ENCODE measurements around the gene DOCK10.
A peak's percentile ranks its signal among the peaks of the same experiment; 100 is the strongest.

Gene DOCK10

DNA sequence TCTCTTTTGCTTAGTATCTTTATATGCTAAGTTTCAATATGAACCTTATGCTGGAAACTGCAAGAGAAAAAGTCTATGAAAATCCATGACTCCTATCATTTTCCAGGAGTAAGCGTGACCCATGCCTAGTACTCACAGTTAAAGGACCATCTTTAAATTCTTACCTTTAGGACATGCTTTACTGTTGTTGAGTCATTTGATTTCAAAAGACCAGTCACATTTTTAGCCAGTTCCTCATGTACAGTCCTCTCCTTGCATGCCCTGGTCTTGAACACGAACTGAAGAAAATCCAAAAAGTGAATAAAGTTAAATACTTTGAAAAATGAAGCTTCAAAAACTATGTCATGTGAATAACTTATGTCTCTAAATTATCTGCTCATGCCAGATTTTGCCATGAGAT lies 208.3 kb downstream of the DOCK10 start:
- DNase-seq (ENCODE audit: low spot score) = no peak

DNA sequence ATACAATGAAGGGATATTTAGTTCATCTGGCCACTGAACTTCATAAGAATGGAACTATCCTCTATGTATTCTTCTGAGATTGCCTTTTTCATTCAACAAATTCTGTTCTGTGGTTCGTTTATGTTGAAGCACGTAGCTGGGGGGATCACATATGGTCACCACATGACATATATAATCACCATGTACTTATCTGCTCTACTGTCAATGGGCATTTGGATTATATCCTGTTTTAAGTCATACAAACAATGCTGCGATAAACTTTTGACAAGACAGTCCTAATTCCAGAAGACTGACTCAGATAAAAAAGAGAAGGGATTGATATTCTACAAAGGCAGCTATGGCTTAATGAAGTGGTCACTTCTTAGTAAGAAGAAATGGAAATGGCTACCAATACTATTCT lies 210.1 kb downstream of the DOCK10 start:
- DNase-seq (ENCODE audit: low spot score) = no peak

DNA sequence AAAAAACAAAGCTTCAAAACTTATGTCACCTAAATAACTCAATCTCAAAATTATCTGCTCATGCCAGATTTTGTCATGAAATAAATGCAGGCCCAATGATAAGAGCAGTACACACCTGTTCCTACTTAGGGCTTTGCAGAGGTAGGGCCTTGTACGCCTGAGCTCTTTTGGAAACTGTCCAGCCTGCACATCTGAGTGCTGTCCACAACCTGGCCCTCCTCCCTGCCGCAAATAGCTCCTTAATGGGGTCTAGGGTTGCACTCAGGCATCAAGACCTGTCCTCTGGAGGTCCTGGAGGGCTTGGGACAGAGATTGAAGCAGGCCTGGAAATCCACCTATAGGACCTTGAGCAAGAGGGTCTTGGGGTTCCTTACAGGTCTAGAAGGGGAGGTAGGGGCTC lies 210.7 kb downstream of the DOCK10 start:
- no peak for DNase-seq (ENCODE audit: low spot score)

DNA sequence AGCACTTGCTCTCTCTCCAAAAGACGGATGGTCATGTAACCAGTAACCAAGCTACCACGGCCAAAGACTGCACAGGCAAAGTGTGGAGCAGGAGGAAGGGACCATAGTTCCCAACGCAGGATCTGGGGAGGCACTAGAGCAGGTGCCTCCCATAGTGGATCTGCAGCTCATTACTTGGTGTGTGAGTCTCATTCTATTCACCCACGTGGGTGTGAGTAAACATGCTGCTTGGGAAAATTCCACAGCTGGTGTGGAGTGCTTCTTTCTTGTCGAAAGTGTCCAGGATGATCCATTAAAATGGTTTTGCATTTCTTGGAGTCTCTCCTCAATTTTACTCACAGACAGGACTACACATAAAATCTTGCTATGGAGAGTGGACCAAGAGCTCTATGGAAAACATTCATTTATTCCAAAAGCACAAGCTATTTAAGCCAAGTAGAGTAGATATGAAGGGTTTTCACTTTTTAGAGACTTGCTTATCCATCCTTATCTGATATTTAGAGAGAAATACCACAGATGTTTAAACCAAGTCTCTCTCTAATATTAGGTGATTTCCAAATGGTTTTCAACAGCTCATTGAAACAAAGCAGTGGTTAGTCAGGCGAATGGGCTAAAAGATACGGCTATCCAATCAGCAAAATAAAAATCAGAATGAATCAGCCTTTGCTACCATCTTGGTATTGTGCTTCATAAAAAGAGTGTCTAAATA lies 221.8 kb downstream of the DOCK10 start:
- DNase-seq (ENCODE audit: low spot score) = no peak

DNA sequence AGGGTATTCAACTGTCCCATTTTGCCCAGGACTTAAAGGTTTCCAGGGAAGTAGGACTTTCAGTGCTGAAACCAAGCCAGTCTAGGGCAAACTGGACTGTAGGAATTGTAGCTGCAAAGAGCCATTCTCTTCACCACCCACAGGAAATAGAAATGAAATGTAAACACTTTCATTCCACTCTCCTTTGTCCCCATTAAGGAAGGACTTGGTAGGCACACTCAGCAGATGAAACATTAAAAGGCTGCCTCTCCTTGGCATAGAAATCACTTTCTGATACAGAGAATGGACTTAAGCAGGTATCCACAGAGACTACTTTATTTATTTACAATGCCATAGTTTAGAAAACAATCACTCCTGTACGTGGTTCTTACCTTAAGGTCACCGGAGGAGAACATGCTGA lies 223.2 kb downstream of the DOCK10 start:
- no peak for DNase-seq (ENCODE audit: low spot score)

DNA sequence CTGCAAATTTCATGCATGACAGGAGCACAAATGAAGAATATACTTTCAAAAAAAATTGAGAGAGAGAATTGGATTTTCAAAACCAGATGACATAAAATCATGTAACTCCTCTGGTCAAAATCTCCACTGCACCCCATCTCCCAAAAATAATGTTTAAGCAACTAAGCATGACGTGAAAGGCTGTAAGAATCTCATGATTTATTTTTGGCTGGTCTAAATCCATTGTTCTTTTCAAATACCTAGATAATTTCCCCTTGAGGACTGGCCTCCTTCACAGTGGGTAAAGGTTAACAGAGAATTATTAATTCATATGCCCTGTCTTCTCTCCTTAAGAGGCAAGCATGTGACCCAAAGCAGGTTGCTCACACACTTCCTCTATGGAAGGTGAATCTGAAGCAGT lies 224.6 kb downstream of the DOCK10 start:
- no peak for DNase-seq (ENCODE audit: low spot score)

DNA sequence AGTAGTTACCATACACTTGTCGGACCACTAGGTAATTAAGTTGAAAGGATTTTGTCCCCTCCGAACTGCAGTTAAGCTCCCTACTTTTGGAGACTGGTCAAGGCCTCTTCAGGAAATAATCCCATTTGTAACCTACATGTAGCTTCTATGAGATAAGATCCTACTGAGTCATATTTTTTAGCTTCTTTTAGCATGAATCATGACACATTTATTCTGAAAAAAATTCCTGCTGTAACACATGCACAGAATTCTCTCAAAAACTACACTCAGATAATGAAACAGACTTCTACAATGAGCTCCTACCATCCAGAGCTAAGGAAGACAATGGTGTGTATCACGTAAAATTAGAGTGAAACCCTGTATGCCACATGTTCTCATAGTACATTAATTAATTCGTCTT lies 225.5 kb downstream of the DOCK10 start:
- no peak for DNase-seq (ENCODE audit: low spot score)

DNA sequence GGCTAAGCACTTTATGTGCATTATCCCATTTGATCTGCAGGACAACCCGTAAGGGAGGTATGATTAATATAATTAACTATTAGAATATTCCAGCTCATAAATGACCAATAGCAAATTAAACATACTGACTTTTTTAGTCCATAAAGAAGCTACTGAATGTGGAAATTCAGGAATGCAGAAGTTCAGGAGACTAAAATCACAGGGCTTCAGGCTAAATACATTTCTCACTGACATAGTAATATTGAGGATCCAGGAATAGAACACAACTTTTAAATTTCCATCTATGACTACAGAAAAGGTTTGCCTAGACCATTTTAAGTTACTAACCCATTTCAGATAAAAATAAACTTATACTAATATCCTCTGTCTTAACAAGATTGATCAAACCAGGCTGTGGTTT lies 228.7 kb downstream of the DOCK10 start:
- DNase-seq (ENCODE audit: low spot score) = no peak

DNA sequence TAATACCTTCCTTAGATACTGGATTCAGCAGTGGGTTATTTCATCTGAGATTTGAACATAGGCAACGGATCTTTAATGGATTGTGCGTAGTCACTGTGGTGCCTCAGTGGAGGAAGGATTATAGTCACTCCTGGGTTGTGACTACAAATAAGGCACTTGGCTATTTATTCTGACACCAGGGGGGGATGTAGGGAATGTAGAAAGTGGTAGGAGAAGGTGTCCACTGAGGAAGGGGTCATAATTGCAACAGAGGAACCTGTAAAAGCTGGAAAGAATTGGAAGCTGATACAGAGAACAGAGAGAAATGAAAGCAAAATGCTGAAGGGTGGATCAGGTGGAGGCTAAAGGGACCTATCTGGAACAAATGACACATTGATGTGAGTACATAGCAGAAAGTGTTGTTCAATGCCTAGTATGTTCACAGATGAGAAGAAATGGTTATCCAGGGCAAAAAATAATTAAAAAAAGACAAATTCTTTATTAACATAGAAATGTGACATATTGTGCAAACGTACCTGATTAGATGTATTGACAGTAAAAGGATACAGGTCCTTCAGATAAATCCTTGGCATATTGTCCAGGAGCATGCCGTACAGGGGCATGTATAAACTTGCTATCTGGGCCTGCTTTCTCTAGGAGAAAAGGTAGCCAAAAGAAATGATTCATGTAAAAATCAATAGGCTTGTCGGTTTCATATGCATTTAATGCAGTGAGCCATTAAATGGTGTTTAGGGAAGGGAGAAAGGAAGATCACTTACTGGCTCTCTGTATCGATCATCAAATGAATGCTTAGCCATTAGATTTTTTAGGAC lies 234.9 kb downstream of the DOCK10 start:
- no peak for DNase-seq (ENCODE audit: low spot score)

DNA sequence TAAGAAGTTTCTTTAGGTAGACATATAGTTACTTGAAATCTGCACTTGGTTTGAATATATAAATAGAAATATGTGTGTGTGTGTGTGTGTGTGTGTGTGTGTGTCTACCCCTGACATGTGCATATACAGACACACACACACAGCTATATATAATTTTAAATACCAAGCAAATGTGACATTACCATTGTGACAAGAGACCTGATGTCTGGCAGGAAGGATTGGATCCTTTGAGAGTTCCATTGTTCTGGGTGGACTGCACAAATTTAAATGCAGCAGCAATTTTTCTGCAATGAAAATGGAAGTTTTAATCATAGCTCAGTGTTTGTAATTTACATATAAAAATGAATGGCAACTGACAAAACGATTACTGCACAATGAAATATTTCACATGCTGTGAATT lies 238.3 kb downstream of the DOCK10 start:
- no peak for DNase-seq (ENCODE audit: low spot score)

DNA sequence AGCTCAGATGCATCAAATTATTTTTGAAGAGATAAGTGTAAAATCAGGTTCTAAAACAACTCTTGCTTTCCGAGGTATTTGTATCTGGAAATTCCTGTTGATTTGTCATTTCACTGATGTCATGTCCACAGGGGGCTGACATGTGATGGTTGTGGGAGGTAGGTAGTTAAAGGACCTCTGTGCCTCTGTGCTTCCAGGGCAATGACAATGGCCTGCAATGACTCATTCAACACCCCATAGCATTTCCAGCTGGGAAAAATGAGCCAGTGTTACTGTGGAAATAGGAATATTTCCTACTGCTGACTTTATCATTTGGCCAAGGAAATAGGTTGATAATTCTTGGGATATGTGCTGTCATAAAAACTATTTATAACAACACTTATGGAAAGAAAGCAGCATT lies 239.9 kb downstream of the DOCK10 start:
- no peak for DNase-seq (ENCODE audit: low spot score)

DNA sequence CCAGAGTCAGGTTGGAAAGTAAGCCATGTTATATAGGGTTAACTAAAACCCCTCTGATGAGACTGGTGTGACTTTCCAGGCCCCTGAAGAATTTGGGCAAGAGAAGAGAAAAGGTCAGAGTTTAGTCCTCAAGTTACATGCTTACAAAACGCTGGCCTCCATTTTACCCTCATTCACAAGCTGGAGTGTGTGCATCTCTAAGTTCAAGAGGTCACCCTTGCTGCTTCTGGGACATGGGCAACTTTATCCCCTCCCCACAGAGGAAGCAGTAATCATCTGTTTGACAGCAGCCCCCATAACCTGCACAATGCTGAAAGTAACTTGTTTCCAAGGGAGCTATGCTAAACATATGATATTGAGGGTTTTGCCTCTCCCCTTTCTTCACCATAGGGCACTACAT lies 240.9 kb downstream of the DOCK10 start:
- DNase-seq (ENCODE audit: low spot score) = no peak

DNA sequence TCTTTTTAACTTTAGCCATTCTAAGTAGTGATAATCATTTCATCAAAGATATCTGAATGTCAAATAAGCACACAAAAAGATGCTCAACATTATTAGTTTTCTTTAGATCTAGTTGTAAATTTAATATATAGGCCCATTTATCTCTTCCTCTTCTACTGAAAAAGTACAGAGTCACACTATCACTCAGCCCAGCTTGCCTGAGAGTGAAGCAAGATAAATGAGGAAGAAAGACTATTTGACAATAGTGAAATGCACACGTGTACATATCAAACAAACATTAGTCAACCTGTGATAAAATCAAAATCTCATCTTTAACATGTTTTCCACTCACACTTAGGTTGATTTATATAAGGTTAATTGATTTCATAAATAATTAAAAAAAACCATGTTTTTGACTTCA lies 242.6 kb downstream of the DOCK10 start:
- DNase-seq (ENCODE audit: low spot score) = no peak

DNA sequence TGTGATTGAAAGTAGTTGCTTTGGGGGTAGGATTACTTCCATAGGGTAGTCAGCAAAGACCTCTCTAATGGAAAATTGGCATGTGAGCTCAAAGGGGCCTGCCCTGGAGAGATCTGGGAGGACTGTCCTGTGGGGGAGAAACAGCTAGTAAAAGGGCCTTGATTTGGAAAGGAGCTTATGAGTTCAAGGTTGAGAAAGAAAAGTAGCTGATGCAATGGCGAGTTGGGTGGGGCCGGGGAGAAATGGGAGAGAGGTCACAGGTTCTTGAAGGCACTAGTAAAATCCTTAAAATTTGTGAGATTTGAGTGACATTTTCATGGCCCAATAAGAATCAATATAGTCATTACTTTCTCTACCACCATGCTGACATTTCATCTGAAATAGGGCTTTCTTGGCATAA lies 244.1 kb downstream of the DOCK10 start:
- DNase-seq (ENCODE audit: low spot score) = no peak

DNA sequence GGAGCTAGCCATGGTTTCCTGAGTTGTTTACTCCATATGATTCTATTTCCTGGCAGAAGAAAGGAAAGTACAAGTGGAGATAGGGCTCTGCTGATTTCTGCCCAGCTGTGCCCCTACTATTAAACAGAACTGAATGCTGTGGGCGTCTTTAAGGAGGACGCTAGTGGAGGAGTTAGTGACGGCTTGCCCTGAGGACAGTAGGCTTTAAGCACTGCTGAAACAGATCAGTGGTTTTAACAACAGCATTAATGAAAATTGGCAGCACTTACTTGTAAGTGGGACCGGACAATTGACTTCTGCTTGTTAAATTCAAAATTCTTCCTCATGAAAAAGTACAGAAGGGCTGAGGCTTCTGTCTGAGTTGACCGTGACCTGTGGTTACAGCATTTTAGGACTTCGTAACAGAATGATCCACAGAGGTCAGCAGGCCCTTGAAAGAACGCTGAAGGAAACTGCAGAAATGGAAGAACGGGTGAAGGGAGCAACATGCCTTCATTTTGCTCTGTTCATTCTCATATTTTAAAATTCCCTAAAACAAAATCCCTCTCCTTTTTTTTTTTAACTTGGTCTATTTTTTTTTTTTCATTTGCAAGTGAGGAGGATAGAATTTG lies 245.5 kb downstream of the DOCK10 start:
- DNase-seq (ENCODE audit: low spot score) = no peak

DNA sequence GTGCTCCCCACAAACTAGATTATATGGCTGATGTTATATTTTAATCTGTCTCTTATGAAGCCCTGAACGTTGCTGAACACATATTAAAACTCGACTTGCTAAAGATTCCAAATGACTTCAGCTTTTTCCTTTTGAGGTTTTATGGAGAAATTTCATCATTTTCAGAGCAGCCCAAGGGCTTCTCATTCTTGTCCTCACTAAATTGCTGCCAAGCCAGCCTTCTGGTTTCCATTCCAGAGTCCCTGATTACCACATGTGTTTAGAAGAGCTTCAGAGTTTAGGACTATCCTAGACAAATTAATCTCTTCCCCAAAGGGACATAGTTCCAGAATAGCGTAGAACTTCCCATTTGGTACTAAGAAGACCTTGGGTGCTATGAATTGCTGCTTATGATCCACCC lies 248.3 kb downstream of the DOCK10 start:
- no peak for DNase-seq (ENCODE audit: low spot score)

DNA sequence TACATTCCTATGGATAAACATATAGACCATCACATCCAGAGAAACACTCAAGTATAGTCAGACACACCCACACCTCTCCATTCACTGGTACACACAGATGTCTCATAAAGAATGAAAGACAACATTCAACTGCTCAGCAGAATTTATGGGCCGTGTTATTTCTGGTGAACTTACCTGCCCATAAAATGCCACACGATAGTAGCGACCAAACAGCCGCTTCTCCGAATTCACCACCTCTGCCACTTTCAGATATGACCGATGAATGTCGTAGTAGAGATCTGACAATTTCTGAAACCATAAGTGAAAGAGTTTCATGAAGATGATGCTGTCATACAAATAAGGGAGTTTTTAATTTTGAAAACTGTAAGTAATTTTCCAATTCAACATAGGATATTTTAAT lies 255.4 kb downstream of the DOCK10 start:
- no peak for DNase-seq (ENCODE audit: low spot score)

DNA sequence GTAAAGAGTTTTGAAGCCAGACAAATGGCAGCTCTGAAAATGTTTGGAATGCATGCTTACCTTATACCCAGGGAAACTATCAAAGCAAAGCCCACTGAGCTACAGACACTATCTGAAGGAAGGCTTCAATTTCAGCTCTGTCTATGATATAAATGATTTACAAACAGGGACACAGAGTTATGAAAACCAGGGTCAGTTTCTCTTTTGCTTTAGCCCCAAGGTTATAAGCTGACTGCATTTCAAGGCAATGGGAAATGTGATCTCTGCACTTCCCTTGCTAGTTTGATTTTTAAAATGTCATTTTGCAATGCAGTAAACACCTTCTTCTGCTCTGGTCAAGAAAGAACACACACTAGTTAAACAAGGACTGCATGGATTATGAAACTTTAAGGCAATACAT lies 260.9 kb downstream of the DOCK10 start:
- DNase-seq (ENCODE audit: low spot score) = no peak

DNA sequence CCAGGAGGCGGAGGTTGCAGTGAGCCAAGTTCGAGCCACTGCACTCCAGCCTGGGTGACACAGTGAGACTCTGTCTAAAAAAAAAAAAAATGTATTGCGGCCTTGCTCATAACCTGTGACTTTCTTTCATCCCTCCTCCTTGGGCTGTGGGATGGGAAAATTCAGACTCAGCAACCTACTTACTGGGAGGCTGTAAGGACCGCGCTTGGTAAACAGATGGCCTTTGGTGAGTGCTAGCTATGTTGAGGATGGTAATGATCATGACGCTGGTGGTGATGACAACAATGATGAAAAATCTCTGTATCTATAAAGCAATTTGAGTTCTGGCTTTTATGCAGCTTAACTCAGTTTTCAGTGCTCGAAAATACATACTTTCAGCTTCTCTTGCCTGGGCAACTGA lies 261.4 kb downstream of the DOCK10 start:
- no peak for DNase-seq (ENCODE audit: low spot score)

DNA sequence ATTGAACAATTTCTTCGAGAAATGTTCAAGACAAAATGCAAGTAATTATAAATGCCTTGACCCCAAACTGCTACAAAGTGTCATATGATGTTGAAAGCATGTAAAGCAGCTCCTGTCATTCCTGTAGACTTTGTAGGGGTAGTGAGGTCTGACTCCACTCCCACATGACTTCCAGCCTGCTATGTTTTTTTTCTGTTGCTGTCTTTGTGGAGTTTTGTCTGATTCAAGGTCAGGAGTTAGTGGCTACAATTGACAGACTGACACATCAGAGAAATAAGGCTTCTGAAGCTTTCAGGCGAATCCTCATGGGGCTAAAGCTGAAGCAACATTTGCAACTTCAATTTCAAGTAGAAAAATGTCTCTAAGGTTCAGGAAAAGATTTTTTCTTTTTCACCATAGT lies 262.2 kb downstream of the DOCK10 start:
- no peak for DNase-seq (ENCODE audit: low spot score)

DNA sequence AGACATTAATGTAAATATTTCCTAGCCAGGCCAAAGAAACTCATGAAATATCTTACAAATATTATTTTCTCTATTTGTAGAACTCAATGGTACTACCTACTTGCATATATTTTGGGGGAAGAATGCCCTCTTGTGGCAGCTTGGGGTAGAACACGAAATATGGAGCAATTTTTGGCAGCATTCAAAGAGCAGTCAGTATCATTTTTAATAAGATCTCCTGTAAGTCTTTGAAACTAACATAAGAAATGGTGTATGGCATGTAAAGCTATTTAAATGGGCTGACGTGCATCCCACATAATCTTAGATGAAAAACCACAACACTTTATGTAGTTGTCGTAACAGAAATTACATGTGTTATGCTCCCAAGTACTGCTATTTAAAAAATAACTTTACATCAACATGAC lies 263.8 kb downstream of the DOCK10 start:
- DNase-seq (ENCODE audit: low spot score) = peak; percentile 47

DNA sequence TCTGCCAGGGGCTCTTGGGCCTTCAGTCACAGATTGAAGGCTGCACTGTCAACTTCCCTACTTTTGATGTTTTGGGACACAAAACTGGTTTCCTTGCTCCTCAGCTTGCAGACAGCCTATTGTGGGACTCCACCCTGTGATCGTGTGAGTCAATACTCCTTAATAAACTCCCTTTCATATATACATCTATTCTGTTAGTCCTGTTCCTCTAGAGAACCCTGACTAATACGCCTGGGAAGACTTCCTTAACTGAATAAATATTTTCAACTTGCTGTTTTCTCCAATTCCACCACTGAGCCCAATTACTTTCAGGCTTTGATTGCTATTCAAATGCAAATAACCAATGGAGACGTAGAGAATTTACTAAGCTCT lies 264.7 kb downstream of the DOCK10 start:
- no peak for DNase-seq (ENCODE audit: low spot score)

DNA sequence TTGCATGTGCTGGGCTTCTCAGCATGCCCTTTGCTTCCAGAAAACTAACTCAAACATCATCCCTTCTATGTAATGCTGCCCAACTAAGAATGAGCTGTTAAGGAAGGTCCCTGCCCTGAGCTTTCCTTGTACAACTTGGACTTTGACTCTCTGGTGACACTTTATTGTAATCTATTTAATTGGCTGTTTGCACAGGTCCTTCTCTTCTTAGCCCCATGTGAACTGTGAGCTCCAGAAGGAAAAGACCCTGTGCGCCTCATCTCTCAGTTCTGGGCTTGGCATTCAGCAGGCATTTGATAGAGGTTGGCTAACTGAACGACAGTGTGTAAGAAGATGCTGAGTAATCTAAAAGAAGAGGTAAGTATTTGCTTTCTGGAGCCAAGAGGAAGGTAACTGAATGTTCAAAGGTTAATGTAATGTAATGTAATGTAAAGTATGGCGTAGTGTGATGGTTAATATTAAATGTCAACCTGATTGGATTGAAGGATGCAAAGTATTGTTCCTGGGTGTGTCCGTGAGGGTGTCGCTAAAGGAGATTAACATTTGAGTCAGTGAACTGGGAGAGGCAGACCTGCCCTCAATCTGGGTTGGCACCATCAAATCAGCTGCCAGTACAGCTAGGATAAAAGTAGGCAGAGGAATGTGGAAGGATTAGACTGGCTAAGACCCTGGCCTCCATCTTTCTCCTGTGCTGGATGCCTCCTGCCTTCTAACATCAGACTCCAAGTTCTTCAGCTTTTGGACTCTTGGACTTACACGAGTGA lies 265.3 kb downstream of the DOCK10 start:
- DNase-seq (ENCODE audit: low spot score) = no peak
